Left ventricle myocardium inferior (tissue), 1 donor: ENCODE results near the gene MUC22. TPM values are rescaled to one million over a fixed set of nuclear protein-coding genes. Genes with fewer than 3 reads are reported as not detected.
"Not testable (repeated sequence)": the region's sequence is repeated elsewhere in the genome, so short reads cannot be mapped to it uniquely, and the experiment has no call there.

ENCODE experiments used
- DNase-seq: peaks from one replicate; pipeline ENCODE4 v3.0.0-alpha.2; 2020
- H3K27ac ChIP-seq: fragments of 200-600 bp; replicated peaks from 2 replicates; pipeline ENCODE4 v1.8.0; 2021
- H3K27me3 ChIP-seq: fragments of 200-600 bp; 2 replicates; pipeline ENCODE4 v1.8.0; 2021; ENCODE audit warnings: low read depth
- H3K36me3 ChIP-seq: fragments of 200-600 bp; 2 replicates; pipeline ENCODE4 v1.8.0; 2021
- H3K4me1 ChIP-seq: fragments of 200-600 bp; 2 replicates; pipeline ENCODE4 v1.8.0; 2021
- H3K4me3 ChIP-seq: fragments of 200-600 bp; 2 replicates; pipeline ENCODE4 v1.8.0; 2021; ENCODE audit warnings: mild to moderate bottlenecking, moderate library complexity
- H3K9me3 ChIP-seq: fragments of 200-600 bp; replicated peaks from 2 replicates; pipeline ENCODE4 v1.8.0; 2021
- CTCF ChIP-seq: fragments of 200-600 bp; IDR thresholded peaks from 2 replicates; pipeline ENCODE4 v1.8.0; 2021; ENCODE audit warnings: antibody characterized with exemption, mild to moderate bottlenecking, borderline replicate concordance
- intact Hi-C: fragments of 100-400 bp; cut with micrococcal nuclease; formaldehyde crosslinking; loops from one replicate; pipeline ENCODE4 v1.11.0; 2022
- total RNA-seq: library from RNA; stranded (reverse); fragmentation: NEBNext Ultra II Directional; extraction: Animal tissue kit (Norgen Biotek cat#: 25700); gene quantifications from one replicate; pipeline ENCODE4 v1.2.1, GENCODE V29; 2021
- donor health status: DM: no; HTN: yes; CAD: no; lungs with severe emphysema.

Gene MUC22
- total RNA-seq, 1 donor from 2014 or later, result 0.08 TPM

- no peak for TF ChIP-seq CTCF
- intact Hi-C loops, result no loop called here
- no peak for DNase-seq
- Histone ChIP-seq H3K4me1 (peaks cover 8% of the 10 kb centered on the region), H3K9me3 (no peaks in the 10 kb centered on the region), H3K36me3 (no peaks in the 10 kb centered on the region), H3K27me3 (no peaks in the 10 kb centered on the region), H3K27ac (no peak overlapping the region), H3K4me3 (no peak overlapping the region)
These were observed 31.2 kb downstream of the MUC22 start for GRCh38 chr6:31041372-31041974.

GRCh38 chr6:31042806-31043205 lies 32.5 kb downstream of the MUC22 start:
- TF ChIP-seq CTCF, result peak; percentile 63
- Histone ChIP-seq H3K4me1 (no peaks in the 10 kb centered on the region), H3K4me3 (no peak overlapping the region), H3K9me3 (no peaks in the 10 kb centered on the region), H3K27me3 (peaks cover 9% of the 10 kb centered on the region), H3K27ac (no peak overlapping the region), H3K36me3 (no peaks in the 10 kb centered on the region)
- peak; percentile 23 for DNase-seq
- intact Hi-C loops, result no loop called here

GRCh38 chr6:31048099-31048498 lies 37.8 kb downstream of the MUC22 start:
- DNase-seq, result no peak
- intact Hi-C loops, result no loop called here
- no peaks in the 10 kb centered on the region for H3K36me3 ChIP-seq

GRCh38 chr6:31049518-31049917 lies 39.2 kb downstream of the MUC22 start:
- no peaks in the 10 kb centered on the region for H3K36me3 ChIP-seq
- intact Hi-C loops, result no loop called here
- no peak for DNase-seq

More at GRCh38 chr6:31048099-31048498, 37.8 kb downstream of the MUC22 start:
- no peaks in the 10 kb centered on the region for H3K9me3 ChIP-seq
- peaks cover 31% of the 10 kb centered on the region for H3K27me3 ChIP-seq
- H3K4me1 ChIP-seq, result no peaks in the 10 kb centered on the region
- no peak overlapping the region for H3K4me3 ChIP-seq
- H3K27ac ChIP-seq, result no peak overlapping the region
- no peak for TF ChIP-seq CTCF

GRCh38 chr6:31053187-31053586 lies 42.9 kb downstream of the MUC22 start:
- H3K36me3 ChIP-seq, DNase-seq, H3K27ac ChIP-seq, intact Hi-C loops, H3K9me3 ChIP-seq, H3K4me1 ChIP-seq: not testable (repeated sequence)
- peaks cover 24% of the 10 kb centered on the region for H3K27me3 ChIP-seq
- H3K4me3 ChIP-seq, result peak overlapping the region; percentile 23

More at GRCh38 chr6:31049518-31049917, 39.2 kb downstream of the MUC22 start:
- Histone ChIP-seq H3K4me1 (no peaks in the 10 kb centered on the region), H3K4me3 (no peak overlapping the region), H3K27me3 (peaks cover 37% of the 10 kb centered on the region), H3K9me3 (no peaks in the 10 kb centered on the region), H3K27ac (no peak overlapping the region)
- no peak for TF ChIP-seq CTCF

- no peaks in the 10 kb centered on the region for H3K36me3 ChIP-seq
- H3K4me1 ChIP-seq, result no peaks in the 10 kb centered on the region
- no peaks in the 10 kb centered on the region for H3K9me3 ChIP-seq
- H3K4me3 ChIP-seq, result peak overlapping the region; percentile 23
- intact Hi-C loops, result no loop called here
- TF ChIP-seq CTCF, result no peak
- no peak overlapping the region for H3K27ac ChIP-seq
- peaks cover 20% of the 10 kb centered on the region for H3K27me3 ChIP-seq
- peak; percentile 28 for DNase-seq
These were observed 43.6 kb downstream of the MUC22 start for GRCh38 chr6:31053873-31054272.
